HG03342 (cell line): ENCODE measurements around the gene NCF2.

ENCODE experiments used
- ATAC-seq: cut with Tn5 transposase; IDR thresholded peaks from one replicate; pipeline ENCODE4 v1.9.1; 2021; ENCODE audit warnings: mild to moderate bottlenecking, moderate library complexity; ENCODE audit not compliant: unreplicated experiment

The NCF2 gene

DNA sequence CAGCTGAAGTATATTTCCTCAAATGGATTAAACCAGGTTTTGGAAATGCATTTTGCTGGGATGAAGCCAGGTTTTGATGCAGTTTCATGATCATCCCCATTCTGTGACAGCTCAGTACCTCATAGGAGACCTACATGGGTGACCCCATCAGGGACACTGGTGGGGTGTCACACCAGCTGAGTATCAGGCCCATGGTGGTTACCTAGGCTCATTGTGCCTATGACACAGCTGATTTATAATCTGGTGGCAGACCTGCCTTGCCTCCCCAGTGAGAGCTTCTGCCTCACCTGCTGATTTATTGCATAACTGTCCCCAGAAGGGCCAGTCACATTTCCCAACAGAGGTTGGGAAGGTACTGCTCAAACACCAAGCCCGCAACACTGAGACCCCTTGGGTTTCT, 3.8 kb downstream of the NCF2 start:
- ATAC-seq, result no peak

DNA sequence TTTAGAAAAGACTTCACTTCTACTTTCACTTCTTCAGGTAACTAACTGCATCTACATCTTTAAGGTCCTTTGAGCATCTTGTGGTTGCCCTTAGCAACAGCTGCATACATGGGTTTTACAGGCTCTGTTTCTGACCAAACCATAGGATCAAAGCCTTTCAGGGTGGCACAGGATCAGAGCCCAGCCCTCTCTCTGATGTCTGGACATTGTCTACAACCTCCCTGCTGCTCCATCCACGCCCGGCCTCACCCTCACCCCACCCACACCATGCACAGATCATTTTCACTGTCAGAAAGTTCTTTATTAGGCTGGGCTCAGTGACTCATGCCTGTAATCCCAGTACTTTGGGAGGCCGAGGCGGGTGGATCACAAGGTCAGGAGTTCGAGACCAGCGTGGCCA, 5.2 kb downstream of the NCF2 start:
- ATAC-seq, result peak; percentile 56

DNA sequence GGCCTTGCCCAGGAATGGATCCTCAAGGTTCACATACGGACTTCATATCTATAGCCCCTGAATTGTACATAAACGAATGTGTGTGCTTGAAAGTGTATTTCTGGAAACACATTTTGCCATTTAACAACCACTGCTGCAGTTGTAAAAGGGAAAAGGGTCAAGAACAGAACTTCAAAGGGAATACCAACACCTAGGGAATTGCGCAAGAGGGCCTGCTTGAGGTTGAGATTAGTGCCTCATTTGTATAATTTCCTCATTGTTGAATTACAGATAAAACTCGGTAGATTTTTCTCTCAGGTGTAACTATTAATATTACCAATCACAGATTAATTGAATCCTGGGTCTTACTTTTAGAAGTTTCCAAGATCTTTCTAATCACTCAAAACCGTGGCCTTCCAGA, 6.1 kb downstream of the NCF2 start:
- ATAC-seq, result no peak

DNA sequence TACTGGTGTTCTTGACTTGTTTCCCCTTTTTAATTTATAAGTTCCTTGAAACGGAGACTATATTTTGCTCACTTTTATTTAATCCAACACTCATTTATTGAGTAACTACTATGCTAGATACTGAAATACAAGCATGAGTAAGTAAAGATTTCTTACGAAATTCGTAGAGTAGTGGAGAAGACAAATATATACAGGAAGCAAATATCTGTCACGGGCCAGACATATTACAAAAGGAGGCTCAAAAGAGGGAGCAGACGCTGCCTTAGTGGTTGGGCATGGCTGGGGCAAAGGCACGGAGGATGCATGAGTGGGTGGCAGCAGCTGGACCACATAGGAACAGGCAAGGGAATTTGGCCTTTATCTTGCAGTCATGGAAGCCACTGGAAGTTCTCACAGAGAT, 6.8 kb downstream of the NCF2 start:
- ATAC-seq, result no peak

DNA sequence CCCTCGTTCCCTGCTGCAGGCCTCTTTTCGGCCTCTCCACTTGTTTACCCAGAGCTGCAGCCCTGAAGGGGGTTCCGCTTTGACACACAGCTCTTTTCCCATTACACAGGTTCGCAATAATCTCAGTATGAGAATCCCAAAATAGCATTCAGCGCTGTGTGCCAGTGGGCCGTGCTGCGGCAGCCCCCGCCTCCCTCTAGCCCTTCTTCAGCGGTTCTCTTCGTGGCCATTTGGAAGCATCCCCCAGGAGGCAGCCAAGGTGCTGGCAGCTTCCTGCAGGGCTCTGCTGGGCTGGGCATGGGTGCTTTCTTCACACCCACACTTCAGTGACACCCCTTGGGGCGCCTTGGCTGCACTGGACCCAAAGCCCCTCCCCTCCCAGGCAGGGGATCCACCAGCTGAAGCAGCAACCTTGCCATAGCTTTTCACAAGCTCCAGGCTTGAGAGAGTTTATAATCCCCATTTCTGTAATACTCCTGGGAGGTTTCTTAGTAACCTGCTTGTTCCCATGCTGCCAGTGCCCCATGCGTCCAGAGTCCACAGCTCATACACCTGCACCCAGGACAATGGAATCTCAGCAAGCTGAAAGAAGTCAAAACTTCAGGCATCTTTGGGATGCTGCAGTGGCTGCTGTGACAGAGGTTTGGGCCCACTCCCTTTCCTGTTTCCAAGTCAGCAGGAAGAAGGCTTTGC, 8.1 kb downstream of the NCF2 start:
- no peak for ATAC-seq

DNA sequence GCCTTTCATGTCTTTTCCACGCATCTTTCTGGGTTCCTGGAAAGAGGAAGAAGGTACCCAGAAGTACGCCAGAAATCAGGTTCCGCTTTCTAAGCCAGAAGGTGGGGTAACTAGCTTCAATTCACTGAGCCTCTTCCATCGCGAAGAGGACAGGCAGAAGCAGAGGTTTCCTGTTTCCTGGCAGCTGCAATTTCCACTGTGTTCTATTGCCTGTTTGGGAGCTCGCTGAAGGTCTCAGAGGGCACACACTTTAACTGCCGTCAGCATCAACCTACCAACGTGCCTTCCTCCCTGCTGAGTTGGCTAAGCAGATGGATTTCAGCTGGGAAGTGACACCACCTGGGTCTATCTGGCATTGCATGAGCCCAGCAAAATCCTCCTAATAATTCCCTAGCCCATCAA, 10.0 kb downstream of the NCF2 start:
- no peak for ATAC-seq

DNA sequence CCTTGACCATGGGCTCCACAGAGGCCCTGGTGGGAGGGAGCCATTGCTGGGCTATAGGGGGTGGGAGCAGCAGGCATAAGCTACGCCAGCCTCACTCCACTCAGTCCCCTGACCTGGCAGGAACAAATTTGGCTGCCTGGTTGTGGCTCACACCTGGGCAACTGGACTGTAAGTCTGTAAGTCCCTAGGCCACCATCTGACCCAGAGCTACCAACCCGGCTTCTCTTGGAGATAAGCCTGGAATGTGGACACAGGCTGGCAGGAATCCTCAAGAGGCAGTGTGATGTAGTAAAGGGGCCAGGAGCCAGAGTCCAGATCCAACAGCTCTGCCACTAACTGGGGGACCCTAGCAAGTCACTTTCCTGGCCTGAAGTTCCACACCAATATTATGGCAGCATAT, 11.4 kb downstream of the NCF2 start:
- no peak for ATAC-seq

DNA sequence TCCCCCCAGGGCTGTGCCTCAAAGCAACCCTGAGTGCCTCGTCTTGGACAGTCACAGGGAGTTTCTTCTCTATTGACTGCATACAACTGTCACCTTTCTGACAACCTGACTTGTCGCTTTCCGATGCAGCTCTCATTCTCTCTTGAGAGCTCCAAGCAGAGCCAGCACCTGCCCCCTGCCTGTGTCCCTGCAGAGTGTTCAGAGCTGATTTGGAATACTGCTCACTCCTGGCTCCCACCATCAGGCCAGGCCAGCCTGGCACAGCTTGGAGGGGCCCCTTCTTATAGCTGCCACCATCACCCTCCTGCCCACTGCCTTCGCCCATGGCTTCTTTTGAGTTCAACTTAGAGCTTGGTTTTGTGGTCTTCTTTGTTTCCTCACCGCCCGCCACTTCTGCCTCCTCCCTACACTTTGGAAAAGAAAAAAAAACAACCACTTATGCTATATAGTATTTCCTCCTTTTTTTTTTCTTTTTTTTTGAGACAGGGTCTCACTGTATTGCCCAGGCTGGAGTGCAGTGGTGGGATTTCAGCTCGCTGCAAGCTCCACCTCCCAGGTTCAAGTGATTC, 12.3 kb downstream of the NCF2 start:
- no peak for ATAC-seq

DNA sequence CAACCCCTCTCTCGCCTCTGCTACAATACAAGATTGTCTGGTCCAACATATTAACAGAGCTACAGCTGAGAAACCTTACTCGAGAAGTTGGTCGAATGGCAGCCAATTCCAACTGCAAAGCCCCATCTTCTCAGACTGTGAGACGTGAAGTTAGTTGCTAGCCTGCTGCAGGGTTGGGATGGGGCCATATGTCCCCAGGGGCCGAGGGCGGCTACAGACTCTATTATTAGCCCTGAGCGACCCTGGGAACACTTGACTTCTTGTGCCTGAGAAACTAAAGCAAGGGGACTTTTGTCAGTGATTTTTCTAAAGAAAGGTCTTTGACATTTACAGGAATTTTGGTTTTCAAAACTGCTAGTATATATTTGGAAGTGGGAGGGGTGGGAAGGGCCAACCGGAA, 13.7 kb downstream of the NCF2 start:
- no peak for ATAC-seq

DNA sequence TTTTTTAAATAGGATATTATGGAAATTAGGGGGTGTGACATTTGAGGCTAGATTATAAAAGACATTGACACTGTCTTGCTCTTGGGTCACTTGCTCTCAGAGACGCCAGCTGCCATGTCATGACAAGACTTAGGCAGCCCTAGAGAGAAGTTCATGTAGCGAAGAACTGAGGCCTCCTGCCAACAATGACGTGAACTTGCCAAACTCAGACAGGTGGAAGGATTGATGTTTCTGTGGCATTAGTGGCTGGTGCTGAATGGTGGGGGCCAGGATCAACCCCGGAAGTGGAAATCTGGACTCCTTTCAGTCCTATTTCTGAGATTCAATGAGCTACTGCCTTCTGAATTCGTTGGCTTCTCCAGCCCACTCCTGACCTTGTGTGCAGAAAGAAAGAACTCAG, 14.7 kb downstream of the NCF2 start:
- ATAC-seq, result no peak

DNA sequence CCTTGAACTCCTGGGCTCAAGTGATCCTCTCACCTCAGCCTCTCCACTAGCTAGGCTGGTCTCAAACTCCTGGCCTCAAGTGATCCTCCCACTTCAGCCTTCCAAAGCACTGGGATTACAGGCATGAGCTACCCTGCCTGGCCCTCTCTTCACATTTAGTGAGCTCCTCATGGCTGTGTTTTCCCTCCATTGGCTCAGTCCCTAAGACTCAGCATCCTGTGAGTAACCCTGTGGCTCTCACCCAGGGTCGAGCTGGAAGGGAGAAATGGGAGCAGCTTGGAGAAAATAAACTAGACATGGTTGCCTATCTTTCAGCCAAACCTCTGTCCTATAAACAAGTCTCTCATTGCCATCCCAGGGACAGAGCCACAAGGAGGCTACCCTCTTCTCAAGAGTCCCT, 17.5 kb downstream of the NCF2 start:
- no peak for ATAC-seq

DNA sequence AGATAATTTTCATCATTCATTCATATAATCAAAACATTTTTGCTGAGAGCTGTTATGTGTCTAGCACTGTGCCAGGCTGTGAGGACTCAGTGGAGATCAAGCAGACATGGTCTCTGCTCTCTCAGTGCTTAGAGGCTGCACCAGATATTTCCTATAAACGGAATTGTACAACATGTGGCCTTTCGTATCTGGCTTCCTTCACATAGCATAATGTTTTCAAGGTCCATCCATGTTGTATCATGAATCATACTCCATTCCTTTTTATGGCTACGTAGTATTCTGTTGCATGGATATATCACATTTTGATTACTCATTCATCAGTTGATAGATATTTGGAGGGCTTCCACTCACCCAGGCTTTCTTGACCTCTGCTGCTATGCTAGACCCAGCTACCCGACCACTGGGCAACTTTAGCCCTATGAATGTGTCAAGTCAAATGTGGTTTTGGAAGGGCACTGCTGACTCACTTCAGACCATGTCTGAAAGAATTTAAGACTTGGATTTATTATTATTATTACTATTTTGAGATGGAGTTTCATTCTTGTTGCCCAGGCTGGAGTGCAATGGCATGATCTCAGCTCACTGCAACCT, 18.5 kb downstream of the NCF2 start:
- no peak for ATAC-seq

DNA sequence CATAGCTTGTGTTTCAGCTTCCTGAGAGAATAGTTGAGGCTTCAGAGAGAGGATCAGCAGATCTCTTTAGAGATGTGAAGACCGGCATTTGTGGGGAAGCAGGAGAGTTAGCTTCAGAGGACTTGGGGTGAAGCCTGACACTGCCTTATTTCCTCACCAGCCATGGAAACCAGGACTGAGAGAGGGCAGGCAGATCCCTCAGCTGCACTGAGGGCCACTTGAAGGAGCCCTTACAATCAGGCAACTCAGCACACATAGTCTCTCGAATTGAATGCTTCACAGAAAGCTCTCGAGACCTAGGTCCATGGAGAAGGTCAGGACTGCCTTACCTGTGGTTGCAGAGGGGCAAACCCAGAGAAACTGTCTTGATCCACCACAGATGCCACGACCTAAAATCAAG, 19.8 kb downstream of the NCF2 start:
- ATAC-seq, result no peak

DNA sequence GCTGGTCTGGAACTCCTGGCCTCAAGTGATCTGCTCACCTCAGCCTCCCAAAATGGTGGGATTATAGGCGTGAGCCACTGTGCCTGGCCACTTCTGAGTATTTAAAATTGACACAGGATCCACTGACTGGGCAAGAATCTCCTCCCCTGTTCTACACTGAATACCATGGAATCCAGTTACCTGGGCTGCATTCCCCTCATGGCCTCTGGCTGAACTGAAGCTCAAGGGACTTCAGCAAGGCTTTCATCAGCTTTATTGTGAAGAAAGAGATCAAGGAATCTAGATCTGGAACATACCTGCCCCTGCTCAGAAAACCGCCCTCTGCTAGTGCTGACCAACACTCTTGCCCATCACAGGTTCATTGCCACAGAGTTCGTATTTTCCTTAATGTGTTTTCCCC, 20.5 kb downstream of the NCF2 start:
- no peak for ATAC-seq

DNA sequence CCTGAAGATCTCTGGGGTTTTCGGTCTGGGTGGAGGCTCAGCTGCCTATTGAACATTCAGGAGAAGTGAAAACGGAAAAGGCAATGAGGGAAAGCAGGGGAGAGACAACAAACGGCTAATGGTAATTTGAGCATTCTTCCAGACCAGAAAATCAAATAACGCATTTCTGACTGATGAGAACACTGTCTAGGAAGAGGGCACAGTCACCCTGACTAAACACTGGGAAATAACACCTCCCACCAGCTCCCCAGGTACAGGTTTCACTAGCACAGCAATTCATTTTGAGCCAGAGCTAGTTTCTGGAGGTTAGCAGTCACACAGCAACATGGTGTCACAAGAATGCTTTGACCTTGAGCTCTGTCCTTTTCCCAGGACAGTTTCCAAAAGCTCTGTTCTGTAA, 21.1 kb downstream of the NCF2 start:
- no peak for ATAC-seq

DNA sequence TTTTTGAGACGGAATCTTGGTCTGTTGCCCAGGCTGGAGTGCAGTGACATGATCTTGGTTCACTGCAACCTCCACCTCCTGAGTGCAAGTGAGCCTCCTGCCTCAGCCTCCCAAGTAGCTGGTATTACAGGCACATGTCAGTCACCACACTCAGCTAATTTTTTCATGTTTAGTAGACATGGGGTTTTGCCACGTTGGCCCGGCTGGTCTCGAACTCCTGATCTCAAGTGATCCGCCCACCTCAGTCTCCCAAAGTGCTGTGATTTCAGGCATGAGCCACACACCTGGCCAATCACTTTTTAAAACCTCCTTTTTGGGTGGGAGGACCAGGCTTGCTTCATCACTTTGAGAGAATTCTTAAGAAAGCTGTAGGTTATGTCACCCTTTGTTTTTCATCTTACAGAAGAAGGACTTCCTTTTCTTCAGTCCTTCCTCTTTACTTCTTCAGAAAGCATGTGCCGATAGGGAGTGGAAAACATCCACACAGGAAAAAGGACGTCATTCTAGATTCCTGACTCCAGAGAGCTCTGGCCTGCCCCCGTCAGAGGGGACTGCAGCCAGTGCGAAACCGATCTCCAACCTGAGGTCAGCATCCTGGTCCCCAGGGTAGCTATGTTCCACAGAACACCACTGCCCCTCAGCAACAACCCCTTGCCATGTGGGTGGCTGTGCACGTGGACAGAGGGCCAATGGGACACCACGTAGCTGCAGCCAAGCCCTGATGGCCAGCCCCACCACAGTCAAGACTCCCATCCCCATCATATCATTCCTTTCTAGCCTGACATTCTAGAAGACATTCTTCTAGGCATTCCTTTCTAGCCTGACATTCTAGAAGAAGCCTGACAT, 21.9 kb downstream of the NCF2 start:
- no peak for ATAC-seq

DNA sequence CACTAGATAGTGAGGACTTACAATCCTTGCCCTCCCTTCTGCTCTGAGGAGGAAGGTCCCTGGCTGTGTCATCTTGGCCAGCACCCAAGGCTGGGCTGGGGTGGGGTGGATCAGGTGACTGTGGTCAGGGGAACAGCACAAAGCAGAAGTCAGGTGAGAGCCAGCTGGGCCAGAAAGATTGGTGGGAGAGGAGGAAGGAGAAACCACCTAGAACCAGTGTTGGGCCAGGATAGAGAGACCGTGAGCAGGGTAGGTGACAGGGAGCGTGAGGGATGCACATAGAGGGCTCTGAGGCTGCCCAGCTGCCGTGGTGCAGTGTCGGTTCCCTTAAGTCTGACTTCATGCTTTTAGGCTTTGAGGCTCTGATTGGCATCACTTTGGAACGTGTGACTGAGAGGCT, 22.7 kb downstream of the NCF2 start:
- ATAC-seq, result peak; percentile 73

DNA sequence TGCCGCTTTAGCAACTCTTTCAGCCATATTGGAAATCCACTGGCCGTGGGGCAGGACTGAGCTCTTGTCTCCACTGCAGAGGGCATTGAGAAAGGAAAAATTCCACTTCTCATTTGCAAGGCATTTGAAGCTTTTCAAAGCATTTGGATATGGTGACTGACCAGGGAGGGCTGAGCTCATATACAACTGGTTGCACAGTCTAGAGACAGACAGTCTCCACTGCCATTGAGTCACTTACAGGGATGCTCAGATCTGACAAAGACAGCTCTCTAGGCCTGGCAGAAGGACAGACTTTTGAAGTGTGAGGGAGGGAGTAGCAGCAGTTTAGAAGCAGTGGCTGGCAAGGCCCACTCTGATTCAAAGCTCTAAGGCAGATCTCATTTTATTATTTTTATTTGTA, 24.2 kb downstream of the NCF2 start:
- ATAC-seq, result no peak

DNA sequence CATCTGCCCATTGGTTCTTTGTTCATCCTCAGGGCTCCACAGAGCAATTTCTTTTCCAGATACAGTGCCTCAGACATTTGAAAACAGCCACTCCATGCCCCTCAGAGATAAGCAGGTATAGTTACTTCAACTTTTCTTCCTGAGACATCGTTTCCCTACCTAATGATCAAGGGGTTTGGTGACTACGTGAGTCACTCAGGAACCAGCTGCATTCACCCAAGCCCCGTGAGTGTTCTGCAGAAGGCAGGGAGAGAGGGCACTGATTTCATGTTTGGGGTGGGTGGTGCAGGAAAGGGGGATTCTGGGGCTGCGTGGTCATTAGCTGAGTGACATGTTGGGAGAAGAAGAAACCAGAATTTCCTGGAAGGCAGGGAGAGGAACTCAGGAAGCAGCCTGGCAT, 25.0 kb downstream of the NCF2 start:
- ATAC-seq, result no peak

DNA sequence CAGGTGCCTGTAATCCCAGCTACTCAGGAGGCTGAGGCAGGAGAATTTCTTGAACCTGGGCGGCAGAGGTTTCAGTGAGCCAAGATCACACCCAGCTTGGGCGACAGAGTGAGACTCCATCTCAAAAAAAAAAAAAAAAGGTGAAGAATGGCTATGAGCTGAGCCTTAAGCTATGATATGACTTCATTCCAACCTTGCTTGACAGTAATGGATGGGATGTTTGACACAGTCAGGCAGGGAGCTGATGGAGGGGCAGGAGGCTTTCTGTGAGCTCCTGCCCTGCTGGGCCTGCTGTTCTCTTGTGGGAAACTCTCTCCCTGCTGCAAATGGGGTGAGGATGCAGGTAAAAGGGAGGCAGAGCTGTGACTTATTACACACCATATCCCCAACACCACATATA, 27.6 kb downstream of the NCF2 start:
- no peak for ATAC-seq

DNA sequence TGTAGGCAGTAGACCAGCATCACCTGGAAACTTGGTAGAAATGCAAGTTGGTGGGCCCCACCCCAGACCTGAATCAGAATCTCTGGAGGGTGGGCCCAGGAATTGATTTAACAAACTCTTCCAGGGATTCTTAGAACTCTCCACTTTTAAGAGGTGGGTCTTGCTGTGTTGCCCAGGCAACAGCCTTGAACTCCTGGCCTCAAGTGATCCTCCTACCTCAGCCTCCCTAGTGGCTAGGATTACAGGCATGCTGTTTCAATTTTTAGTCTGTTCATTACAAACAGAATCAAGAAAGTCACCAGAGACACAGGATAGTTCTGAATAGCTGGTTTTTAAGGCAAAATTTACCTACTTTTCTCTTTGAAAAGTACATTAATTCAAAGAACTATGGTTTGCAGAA, 31.2 kb downstream of the NCF2 start:
- no peak for ATAC-seq

DNA sequence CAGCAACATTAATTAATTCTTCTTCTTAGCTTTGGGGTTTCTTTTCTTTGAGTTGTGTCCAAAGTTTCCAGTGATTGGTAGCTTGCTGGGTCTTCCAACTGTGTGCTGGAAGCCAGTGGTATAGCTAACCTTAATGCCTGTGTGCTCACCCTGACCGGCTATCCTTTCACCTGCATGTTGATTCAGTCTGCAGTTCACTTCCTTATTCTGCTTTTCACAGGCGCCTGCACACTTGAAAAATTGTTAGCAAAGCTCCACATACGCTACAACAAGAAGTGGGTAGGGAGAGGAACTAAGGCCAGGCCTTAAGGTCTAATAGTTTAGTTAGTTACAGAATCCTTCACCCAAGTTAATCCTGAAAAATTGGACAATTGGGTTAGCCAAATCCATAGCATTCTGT, 35.7 kb downstream of the NCF2 start:
- no peak for ATAC-seq
